NT2/D1 (cell line): ENCODE results near the gene UCMA.

Experiments
- SUZ12 ChIP-seq: IDR thresholded peaks from 2 replicates; pipeline ENCODE4 v1.6.1; 2011; ENCODE audit not compliant: insufficient read length, insufficient read depth; ENCODE audit errors: extremely low read depth
- YY1 ChIP-seq: IDR thresholded peaks from 2 replicates; pipeline ENCODE4 v1.6.1; 2011; ENCODE audit not compliant: insufficient read length, insufficient read depth
- ZNF274 ChIP-seq: IDR thresholded peaks from 2 replicates; pipeline ENCODE4 v1.6.1; 2011; ENCODE audit warnings: mild to moderate bottlenecking, low read depth, low read length

GRCh38 chr10:13238271-13239077 is 4.3 kb upstream of the UCMA start:
- TF ChIP-seq YY1 = no peak
- TF ChIP-seq ZNF274 = no peak
- TF ChIP-seq SUZ12 = no peak
